PFSK-1 (cell line): ENCODE data around the gene MYO1D.

Experiments
- FOXP2 ChIP-seq: optimal IDR thresholded peaks from 2 replicates; pipeline ENCODE3; 2011; ENCODE audit warnings: borderline replicate concordance, control low read depth, inconsistent platforms; ENCODE audit not compliant: insufficient read depth; ENCODE audit errors: extremely low read length, extremely low read depth
- POLR2AphosphoS5 ChIP-seq: IDR thresholded peaks from 2 replicates; pipeline ENCODE4 v1.6.1; 2012; ENCODE audit warnings: low read depth, mild to moderate bottlenecking, control low read depth, low read length, moderate library complexity
- SIN3A ChIP-seq: IDR thresholded peaks from 2 replicates; pipeline ENCODE4 v1.6.1; 2012; ENCODE audit warnings: mild to moderate bottlenecking, low read length, moderate library complexity, borderline replicate concordance; ENCODE audit not compliant: insufficient read depth
- TAF1 ChIP-seq: IDR thresholded peaks from 2 replicates; pipeline ENCODE4 v1.6.1; 2012; ENCODE audit warnings: low read length, control low read depth, borderline replicate concordance; ENCODE audit not compliant: insufficient read depth
- TF ChIP-seq, protein P1 (sequence below), 2 experiments: IDR thresholded peaks; 2 replicates each; pipeline versions ENCODE4 v1.6.1 to v1.8.0; 2011 to 2012; ENCODE audit warnings: low read depth in 2 of 2, low read length in 2 of 2, control low read depth in 1 of 2, inconsistent platforms in 1 of 2, mild to moderate bottlenecking in 1 of 2, moderate library complexity in 1 of 2; ENCODE audit not compliant: insufficient read depth in 1 of 2

Gene MYO1D

DNA sequence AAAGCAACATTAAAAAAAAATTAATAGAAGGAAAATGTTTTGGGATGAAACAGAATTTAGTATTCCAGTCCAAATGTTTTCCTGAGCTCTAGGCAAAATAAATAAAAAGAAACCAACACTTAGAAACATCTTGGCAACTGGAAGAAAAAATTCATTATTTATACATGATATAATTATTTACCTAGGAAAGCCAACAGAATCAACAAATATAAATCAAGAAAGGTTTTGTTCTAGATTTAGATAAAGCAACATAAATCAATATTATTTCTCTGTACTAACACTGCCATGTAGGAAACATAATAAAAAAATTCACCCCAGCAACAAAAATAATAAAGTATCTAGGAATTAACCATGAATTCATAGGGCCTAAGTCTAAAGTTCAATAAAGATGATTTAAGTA, 167.4 kb downstream of the MYO1D start:
- TF ChIP-seq FOXP2 (no peak), TAF1 (no peak), POLR2AphosphoS5 (no peak), SIN3A (no peak)
- TF ChIP-seq, protein P1, sequence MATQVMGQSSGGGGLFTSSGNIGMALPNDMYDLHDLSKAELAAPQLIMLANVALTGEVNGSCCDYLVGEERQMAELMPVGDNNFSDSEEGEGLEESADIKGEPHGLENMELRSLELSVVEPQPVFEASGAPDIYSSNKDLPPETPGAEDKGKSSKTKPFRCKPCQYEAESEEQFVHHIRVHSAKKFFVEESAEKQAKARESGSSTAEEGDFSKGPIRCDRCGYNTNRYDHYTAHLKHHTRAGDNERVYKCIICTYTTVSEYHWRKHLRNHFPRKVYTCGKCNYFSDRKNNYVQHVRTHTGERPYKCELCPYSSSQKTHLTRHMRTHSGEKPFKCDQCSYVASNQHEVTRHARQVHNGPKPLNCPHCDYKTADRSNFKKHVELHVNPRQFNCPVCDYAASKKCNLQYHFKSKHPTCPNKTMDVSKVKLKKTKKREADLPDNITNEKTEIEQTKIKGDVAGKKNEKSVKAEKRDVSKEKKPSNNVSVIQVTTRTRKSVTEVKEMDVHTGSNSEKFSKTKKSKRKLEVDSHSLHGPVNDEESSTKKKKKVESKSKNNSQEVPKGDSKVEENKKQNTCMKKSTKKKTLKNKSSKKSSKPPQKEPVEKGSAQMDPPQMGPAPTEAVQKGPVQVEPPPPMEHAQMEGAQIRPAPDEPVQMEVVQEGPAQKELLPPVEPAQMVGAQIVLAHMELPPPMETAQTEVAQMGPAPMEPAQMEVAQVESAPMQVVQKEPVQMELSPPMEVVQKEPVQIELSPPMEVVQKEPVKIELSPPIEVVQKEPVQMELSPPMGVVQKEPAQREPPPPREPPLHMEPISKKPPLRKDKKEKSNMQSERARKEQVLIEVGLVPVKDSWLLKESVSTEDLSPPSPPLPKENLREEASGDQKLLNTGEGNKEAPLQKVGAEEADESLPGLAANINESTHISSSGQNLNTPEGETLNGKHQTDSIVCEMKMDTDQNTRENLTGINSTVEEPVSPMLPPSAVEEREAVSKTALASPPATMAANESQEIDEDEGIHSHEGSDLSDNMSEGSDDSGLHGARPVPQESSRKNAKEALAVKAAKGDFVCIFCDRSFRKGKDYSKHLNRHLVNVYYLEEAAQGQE (IDR thresholded peaks at IDR 0.05; ENCODE audit: insufficient read depth in 1 of 2, low read depth in 2 of 2, low read length in 2 of 2), result no peak

DNA sequence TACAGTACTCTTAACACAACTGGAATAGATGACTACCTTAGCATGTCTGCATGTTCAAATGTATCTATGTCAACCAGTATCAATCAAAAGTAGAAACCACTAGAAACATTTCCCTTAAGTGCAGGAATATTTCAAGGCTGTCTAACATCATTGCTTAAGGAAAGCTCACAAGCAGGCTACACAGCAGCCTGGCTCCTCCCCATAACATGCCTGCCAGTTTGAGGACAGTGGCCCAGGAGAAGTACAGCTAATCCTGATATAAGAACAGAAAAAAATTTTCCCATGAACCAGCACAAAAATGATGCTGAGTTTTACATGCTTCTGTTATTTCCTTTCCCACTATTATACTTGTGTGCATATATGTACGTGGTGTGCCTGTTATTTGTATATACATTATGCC, 175.1 kb downstream of the MYO1D start:
- TF ChIP-seq FOXP2 (no peak), SIN3A (no peak), TAF1 (no peak), POLR2AphosphoS5 (no peak)
- TF ChIP-seq, protein P1 (IDR thresholded peaks at IDR 0.05; ENCODE audit: insufficient read depth in 1 of 2, low read depth in 2 of 2, low read length in 2 of 2), result no peak

DNA sequence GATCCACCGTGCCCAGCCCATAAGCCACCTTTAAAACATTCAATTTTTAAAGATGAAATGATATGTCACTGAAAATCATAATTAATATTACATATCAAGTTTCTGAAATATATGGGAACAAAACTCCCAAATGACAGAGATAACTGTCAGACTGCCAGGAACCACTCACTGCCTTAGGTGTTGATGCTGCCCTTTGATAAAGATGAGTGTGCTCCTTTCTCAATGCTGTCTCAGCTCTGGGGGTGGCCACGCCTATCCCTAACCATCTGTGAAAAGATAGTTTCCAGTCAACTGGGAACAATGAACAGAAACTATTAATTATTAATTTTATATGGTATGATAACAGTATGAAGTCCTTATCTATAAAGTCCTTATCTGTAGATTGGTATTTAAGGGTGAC, 177.7 kb downstream of the MYO1D start:
- no peak for TF ChIP-seq POLR2AphosphoS5
- no peak for TF ChIP-seq FOXP2
- TF ChIP-seq TAF1, result no peak
- TF ChIP-seq, protein P1 (IDR thresholded peaks at IDR 0.05; ENCODE audit: insufficient read depth in 1 of 2, low read depth in 2 of 2, low read length in 2 of 2), result no peak
- no peak for TF ChIP-seq SIN3A

DNA sequence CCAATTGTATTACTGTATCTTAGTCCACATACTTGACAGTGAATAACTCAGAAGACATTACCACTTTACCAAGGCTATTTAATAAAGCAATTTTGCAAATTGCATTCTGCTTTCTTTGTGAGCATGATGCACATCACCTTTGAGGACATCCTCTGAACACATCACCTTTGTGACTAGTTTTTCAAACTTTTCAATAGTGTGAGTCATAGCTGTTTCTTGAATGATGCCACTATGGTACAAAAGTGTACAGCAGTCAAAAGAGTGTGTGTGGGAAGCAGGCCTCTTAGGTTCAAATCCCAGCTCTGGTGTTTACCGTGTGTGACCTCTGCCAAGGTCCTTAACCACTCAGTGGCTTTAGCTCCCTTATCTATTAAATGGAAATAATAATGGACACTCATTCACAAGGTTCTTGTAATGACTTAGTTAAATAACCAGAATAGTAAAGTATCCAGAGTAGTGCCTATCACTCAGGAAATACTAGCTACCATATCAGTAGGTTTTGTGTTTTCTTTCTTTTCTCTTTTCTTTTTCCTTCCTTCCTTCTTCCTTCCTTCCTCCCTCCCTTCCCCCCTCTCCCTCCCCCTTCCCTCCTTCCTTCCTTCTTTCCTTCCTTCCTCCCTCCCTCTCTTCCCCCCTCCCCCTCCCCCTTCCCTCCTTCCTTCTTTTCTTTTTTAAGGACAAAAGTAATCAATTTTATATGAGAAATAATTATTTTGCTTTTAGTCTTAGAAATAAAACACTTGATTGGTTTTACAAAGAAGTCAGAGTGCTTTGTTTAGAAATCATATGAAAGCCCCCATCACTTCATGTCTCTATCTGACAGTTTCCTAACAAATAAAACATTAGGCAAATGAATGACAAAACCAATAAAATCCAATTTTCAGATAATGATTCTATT, 178.9 kb downstream of the MYO1D start:
- TF ChIP-seq SIN3A, result no peak
- TF ChIP-seq POLR2AphosphoS5, result no peak
- TF ChIP-seq FOXP2, result no peak
- TF ChIP-seq, protein P1 (IDR thresholded peaks at IDR 0.05; ENCODE audit: insufficient read depth in 1 of 2, low read depth in 2 of 2, low read length in 2 of 2), result no peak
